ENCODE data around the gene OR51G2.
"Not testable (repeated sequence)": the region's sequence is repeated elsewhere in the genome, so short reads cannot be mapped to it uniquely, and the experiment has no call there.

The OR51G2 gene

DNA sequence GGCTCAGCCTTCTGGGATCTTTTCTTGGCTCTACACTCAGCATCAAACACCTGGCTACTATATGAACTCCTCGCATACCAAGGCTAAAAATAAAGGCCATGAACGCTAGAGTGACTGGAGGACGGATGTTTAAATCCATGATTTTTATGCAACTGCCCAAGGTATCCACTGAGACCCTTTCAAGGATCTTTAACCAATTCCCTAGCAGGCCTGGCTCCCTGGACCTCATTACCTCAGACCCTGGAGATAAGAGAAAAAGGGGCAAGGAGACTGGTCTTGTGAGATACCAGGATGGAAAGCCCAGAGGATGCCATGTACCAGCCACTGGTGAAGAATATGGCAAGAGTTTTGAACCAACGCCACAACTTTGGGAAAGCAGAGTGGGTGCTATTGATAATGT lies at the start of gene OR51G2:
Gene OR51G2, minus strand, starts transcription at position 101 of the 400 bp plus-strand sequence. CDS start 3,687 bp downstream, outside the sequence.
- no peak for DNase-seq

GRCh38 chr11:4962816-4963215 lies 43.7 kb upstream of the OR51G2 start:
- no peak for DNase-seq

DNA sequence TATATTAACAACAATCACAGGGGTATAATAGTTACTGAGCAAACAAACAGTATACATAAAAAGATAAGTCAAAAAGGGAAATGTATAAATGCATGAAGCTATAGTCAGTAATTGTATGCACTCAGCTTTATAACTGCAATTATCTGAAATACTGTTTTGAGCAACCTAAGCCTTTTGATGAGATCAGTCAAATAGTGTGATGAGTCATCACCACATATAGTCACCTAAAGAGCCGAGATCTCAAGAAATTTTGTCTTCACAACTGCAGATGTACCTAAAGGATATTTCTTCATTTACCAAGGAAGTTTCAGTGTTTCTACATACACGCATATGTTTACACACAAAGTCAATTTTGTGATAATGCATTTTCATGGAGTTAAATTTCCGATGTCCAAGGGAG lies 41.7 kb upstream of the OR51G2 start:
- no peak for DNase-seq

DNA sequence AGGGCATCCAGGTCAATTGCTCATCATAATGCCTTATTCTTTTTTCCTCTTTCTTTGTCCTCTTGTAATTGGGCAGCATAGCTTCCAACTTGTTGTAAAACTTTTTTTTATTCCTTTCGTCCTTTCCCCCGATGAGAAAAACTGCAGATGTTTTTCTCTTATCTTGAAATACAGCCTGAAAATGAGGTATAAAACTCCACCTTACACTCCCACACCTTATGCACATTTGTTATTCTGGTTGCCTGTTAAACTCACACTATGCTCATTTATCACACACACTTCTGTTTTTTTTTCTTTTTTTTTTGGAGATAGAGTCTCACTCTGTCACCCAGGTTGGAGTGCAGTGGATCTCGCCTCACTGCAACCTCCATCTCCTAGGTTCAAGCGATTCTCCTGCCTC lies 38.2 kb upstream of the OR51G2 start:
- DNase-seq, result no peak

GRCh38 chr11:4955613-4956012 lies 36.5 kb upstream of the OR51G2 start, which contains the start of gene OR51A2:
Gene OR51A2 (minus strand): TSS chr11:4955713. CDS start chr11:4955713, 0 bp downstream.
- DNase-seq, result not testable (repeated sequence)

DNA sequence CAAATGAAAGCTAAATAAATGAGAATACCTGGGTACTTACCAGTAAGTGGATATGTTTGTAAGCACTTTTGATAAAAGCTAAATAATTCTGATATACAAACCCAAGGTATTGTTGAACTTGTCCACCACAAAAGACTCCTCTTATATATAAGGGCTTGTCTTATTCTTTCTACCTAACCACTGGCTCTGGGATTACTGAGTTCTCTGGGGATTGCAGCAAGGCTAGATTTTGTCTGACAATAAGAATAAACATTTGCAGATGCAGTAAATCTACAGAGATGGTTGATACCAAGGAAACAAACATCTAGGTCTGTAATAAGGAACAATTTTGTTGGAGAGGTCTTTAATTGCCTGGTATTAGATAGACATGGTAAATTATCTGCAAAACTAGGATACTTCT lies 28.4 kb upstream of the OR51G2 start, which contains the start of gene OR51A4:
Gene OR51A4, minus strand, starts transcription at position 101 of the 400 bp plus-strand sequence. CDS start 505 bp downstream, outside the sequence.
- DNase-seq, result no peak

DNA sequence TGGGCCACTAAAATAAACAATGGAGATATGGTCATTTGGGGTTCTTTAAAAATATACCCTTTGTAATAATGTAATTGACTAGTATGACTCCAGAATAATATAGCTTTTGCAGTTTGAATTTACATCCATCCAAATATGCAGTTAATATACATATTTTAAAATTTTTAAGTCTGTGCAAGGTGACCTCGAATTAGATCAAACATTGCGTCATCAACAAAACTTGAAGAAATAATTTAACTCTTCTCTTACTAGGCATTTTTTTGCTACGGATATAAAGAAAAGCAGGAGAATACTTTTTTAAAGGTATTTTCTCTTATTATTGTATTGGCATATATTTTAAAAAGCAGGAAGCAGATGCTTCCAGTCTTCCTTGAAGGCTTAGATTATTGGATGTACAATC lies 17.6 kb upstream of the OR51G2 start:
- no peak for DNase-seq

GRCh38 chr11:4932751-4933150 lies 13.6 kb upstream of the OR51G2 start:
- DNase-seq, result no peak

- no peak for DNase-seq
Observed at GRCh38 chr11:4926608-4927007, 7.5 kb upstream of the OR51G2 start.

DNA sequence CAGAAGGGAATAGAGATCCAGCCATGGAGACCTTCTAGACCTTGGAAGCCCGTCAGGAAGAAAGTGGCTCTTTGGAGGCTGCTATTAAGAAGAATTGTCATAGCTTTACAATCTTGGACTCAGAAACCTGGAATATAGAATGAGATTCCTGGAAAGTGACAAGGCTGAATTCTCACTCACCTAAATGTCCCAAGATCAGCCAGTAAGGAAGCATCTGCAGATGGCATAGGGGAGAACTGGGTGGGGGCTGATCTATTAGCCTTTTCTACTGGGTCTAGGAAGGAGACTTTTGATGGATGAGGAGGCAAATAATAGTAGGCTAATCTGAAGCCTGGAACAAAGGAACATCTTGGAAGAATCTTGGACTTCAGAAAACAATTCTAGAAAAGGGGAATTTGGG lies 5.1 kb upstream of the OR51G2 start, which contains the start of gene OR51G1:
Gene OR51G1, minus strand, starts transcription at position 101 of the 400 bp plus-strand sequence. Its CDS starts 0 bp downstream, at position 101.
- no peak for DNase-seq

- no peak for DNase-seq
Observed at GRCh38 chr11:4922304-4922703, 3.2 kb upstream of the OR51G2 start.

DNA sequence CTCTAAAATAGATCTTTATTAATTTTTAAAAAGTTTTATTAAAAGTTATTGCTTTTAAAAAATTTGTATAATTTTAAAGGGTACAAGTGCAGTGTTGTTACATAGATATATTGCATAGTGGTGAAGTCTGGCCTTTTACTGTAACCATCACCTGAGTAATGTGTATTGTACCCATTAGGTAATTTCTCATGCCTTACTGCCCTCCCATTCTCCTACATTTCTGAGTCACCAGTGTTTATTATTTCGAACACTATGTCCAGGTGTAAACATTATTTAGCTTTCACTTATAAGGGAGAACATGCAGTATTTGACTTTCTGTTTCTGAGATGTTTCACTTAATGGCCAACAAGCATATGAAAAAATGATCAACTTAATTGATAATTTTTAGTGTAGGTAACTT lies 2.6 kb upstream of the OR51G2 start:
- DNase-seq, result no peak

- DNase-seq, result no peak
Observed at GRCh38 chr11:4916581-4916980, 2.6 kb downstream of the OR51G2 start.

DNA sequence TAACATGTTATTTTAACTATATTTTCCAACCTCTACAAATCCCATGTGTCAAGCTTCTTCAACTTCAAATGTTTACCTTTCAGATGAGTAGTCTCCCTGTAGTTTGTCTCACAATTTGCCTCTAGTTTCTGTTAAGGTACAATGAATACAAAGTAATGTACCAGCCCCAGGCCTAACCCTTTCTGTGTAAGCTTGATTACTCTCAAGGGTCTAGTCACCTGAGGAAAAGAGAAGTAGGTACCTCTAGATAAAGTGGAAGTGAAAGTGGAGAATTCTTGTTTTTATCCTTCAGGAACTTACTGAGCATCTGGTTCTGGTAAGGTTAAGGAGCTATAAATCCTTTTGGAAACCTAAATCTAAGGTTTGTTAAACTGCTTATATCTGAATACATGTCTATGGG lies 15.7 kb downstream of the OR51G2 start, which contains the start of gene OR51A7:
Gene OR51A7, plus strand, starts transcription at position 300 of the 400 bp plus-strand sequence. CDS start 3,587 bp downstream, outside the sequence.
- no peak for DNase-seq

- DNase-seq, result no peak
Observed at GRCh38 chr11:4891996-4892640, 27.0 kb downstream of the OR51G2 start.

- no peak for DNase-seq
Observed at GRCh38 chr11:4890279-4890678, 28.9 kb downstream of the OR51G2 start.

GRCh38 chr11:4887591-4887990 lies 31.6 kb downstream of the OR51G2 start:
- DNase-seq, result no peak

DNA sequence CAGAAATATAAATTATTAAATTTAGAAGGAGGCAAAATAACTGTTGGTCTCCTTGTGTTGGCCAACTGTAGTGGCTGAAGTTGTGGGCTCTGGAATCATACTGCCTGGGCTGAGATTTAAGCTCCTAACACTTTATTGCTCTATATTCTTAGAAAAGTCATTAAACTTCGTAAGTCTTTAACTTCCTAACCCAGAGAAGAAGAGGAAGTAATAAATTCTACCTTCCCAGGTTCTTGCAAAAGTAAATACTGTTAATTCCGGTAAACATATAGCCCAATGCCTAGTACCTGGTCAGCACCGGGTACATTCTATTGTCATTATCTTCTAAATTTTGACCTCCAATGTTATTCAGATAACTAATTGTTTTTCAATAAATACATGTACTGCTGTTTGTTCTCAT lies 33.0 kb downstream of the OR51G2 start:
- no peak for DNase-seq

DNA sequence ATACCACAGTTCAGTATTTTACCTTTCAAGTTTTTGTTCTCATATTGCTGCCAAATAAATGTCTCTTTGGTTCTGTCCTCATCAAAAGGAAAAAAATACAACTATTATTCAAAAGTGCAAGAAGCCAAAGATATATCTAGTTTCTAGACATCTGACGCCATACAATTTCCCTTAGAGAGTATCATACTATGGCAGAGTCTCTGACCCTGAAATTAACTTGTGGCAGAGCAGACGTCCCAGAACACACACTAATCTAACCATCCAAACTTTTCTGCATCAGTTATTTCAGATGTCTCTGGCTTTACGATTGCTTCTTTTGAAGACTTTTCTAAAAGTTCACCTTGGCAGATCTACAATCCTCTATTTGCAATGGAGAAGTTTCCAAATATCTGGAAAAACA lies 34.8 kb downstream of the OR51G2 start:
- no peak for DNase-seq

- DNase-seq, result no peak
Observed at GRCh38 chr11:4882543-4882942, 36.6 kb downstream of the OR51G2 start.

GRCh38 chr11:4881860-4882500 lies 37.2 kb downstream of the OR51G2 start, which contains the start of gene OR51T1:
Gene OR51T1 (plus strand): TSS chr11:4881900. CDS start chr11:4881900, 0 bp downstream.
- DNase-seq, result no peak

GRCh38 chr11:4881188-4881587 lies 38.0 kb downstream of the OR51G2 start:
- no peak for DNase-seq

DNA sequence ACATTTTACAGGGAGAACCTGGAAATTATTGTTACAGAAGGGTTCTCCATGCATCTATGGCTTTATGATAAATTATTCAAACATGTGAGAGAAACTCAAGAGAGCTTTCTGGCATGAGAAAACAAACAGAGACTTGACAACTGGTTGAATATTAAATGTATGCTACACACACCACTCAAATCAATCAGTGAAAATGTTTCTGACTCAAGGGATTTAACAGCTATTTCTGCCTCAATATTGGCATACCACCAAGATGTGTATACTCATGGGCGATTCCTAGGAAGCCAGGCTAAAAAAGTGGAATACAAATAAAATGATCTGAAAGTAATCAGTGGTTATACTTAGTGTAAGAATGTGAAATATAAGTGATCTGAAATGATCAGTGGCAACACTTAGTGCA lies 53.3 kb downstream of the OR51G2 start:
- no peak for DNase-seq

DNA sequence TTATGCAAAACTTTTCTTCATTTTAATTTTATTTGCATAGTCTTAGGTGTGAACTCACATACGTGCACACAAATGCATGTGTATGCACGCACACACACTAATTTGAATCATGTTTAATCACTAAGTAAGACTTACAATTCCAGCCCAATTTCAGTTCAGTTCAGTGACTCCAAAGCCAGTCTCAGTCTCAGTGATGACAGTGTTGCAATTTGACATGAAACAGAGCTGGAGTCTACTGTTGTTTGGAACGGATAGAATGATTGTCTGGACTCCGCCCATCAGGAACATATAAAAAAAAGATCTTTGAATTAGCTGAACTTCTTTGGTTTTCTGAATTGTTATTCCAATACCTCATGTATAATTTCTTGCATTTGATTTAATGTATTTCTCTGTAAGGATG lies 55.3 kb downstream of the OR51G2 start:
- DNase-seq, result no peak

Data from NCI-H1417 treated with DMSO at 0.1 percent for 48 hours (cell line).